D721Med (cell line): ENCODE results near the gene LHX3.
"Not testable (repeated sequence)": the region's sequence is repeated elsewhere in the genome, so short reads cannot be mapped to it uniquely, and the experiment has no call there.

ENCODE experiments used
- DNase-seq: peaks from one replicate; pipeline ENCODE4 v3.0.0; 2011; ENCODE audit warnings: low spot score; ENCODE audit not compliant: insufficient read length
- FAIRE-seq: peaks from 2 replicates; lab custom pipeline; 2011; peaks lifted over from hg19 to GRCh38; lab: Jason Lieb, UNC
- CTCF ChIP-seq: IDR thresholded peaks from 2 replicates; pipeline ENCODE4 v1.5.1; 2012; ENCODE audit warnings: mild to moderate bottlenecking, control low read depth; ENCODE audit not compliant: insufficient read depth; ENCODE audit errors: missing control alignments

The LHX3 gene

DNA sequence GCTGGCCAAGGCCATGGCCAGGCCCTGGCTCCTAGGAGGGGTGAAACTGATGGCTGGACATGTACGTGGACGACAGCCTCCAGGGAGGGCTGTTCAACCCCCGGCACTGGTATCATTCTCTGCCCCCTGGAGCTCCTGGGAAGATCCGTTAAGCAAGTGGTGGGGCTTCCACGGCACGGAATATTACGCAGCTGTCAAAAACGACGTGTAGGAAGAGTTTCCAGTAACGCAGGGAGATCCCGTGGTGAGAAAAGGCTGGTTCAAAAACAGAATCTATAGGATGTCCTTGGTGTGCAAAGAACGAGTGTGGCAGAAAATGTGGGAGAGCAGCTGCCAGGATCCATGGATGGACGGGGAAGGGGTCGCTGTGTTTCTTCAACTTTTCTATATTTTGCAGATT lies 50.0 kb downstream of the LHX3 start:
- FAIRE-seq: no peak
- no peak for TF ChIP-seq CTCF
- DNase-seq: no peak

DNA sequence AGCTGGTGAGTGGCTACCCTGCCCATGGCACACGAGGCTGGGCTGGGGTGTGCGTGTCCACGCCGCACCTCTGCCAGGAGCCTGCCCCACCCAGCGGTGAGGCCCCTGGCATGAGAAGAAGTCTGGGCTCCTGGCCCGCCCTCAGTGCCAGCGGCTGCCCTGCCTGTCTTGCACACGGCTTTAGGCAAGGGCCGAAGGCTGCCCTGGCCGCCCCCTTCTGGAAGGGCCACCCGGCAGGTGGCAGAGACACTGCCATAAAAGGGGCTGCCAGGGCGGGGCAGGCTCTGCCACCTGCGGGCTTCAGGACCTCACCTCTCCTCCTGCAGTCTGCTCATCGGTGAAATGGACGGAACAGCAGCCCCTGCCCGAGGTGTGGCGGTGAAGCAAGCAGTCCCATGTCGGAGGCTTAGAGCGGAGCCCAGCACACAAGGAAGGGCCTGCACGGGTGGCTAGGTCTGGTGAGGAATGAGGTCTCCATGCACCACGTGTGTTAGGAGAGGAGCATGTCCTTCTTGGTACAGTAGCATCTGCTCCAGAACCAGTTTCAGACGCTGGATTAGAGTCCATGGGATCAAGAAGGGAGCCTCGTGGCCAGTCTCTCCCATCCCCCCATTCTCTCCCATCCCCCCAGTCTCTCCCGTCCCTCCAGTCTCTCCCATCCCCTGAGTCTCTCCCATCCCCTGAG lies 51.4 kb downstream of the LHX3 start:
- TF ChIP-seq CTCF: no peak
- no peak for FAIRE-seq

DNA sequence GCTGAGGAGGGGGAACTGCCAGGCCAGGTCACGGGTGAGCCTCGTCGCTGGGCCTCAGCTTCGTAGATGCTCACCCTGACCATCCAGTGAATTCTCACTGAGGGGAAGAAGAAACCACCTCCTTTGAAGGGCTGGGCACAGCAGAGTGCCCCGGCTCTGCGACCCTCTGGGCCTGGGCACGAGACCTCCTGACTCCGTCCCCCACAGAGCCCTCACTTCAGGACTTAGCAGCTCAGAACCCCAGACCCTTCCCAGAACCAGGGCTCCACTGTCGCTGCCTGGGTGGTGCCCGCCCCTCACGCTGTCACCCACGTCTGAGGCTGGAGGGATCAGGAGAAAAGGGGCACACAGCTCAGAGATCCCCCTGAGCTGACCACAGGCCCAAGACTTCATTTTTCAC lies 52.0 kb downstream of the LHX3 start:
- no peak for FAIRE-seq
- TF ChIP-seq CTCF: no peak
- DNase-seq: no peak

More for the DNA sequence above, 51.4 kb downstream of the LHX3 start:
- DNase-seq: no peak

DNA sequence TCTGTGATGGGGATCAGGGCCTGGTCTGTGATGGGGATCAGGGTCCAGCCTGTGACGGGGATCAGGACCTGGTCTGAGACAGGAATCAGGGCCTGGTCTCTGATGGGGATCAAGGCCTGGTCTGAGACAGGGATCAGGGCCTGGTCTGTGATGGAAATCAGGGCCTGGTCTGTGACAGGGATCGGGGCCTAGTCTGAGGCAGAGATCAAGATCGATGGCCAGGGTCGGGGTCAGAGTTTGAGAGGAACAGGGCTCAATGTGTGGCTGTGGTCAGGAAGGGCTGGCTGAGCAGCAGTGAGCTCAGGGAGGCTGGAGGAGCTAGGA lies 52.4 kb downstream of the LHX3 start:
- DNase-seq (no peak), FAIRE-seq (no peak)
- TF ChIP-seq CTCF: no peak

DNA sequence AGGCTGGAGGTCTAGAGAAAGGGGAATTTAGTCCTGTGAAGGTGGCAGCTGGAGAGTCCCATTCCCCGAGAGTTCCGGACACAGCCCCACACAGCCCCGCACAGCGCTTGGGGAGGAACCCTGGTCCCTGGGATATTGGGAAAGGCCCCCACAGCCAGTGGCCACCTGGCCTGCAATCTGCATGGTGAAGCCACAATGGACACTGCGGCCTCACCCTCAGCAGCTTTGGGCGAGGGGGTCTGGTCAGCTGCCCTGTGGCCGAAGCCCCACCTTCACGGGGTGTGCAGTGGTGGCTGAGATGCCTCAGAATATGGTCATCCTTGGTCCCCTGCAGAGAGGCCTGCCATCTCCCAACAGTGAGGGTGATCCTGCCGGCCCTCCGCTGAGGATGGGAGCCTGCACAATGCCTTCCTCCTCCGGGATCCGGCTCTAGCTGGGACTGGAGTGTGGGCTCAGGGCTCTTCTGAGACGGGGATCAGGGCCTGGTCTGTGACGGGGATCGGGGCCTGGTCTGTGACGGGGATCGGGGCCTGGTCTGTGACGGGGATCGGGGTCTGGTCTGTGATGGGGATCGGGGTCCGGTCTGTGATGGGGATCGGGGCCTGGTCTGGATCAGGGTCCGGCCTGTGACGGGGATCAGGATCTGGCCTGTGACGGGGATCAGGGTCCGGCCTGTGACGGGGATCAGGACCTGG lies 52.9 kb downstream of the LHX3 start:
- TF ChIP-seq CTCF: no peak
- DNase-seq: no peak
- no peak for FAIRE-seq

DNA sequence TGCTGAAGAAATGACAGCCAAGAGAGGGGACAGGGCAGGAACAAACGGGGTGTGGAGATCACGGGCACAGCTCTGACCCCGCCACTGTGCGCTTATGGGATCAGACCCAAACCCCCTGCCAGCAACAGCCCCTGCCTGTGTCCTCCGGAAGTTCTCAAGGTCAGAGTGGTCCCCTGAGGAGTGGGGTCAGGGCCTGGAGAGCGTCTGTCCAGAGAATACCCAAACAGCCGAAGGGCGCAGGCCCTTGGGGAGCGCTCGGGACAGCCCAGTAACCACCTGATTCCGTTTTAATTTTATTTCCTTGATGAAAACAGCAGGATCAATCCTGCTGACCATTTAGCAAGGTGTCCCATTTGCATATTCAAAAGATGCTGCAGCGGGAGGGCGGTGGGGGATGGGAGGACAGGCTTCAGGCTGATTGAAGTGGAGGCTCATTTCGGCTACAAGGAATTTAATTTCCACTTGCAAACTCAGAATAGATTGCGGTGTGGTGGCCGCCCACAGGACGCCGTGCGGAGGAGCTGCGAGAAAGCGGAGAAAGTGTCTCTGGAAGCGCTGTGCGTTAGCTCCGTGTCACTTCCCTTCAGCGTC lies 53.6 kb downstream of the LHX3 start:
- no peak for TF ChIP-seq CTCF
- no peak for FAIRE-seq
- no peak for DNase-seq

DNA sequence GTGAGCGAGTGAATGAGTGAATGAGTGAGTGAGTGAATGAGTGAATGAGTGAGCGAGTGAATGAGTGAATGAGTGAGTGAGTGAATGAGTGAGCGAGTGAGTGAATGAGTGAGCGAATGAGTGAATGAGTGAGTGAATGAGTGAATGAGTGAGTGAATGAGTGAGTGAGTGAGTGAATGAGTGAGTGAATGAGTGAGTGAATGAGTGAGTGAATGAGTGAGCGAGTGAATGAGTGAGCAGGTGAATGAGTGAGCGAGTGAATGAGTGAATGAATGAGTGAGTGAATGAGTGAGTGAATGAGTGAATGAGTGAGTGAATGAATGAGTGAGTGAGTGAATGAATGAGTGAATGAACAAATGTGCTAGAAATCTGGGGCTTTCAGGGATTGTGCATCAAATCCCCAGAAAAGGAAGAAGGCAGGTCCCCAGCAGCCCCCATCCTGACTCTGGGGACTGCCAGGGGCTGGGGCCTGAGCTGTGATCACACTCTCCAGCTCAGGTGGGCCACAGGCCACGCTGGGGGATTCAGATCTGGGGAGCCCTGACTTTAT lies 54.2 kb downstream of the LHX3 start:
- not testable (repeated sequence) for DNase-seq, FAIRE-seq
